AG04449 (cell line): ENCODE results near the gene PNLIPRP2.

Experiments
- CTCF ChIA-PET: fragments of 350-600 bp; formaldehyde crosslinking; extraction: SDS; loops from one replicate; lab custom pipeline; 2021; ENCODE audit warnings: antibody characterized with exemption; lab: Yijun Ruan, JAX
- POLR2A ChIA-PET: fragments of 400-600, 350-600 bp; formaldehyde crosslinking; extraction: SDS; loops from one replicate; lab custom pipeline; 2020; ENCODE audit warnings: antibody characterized with exemption, inconsistent platforms; lab: Yijun Ruan, JAX
- DNase-seq: peaks from one replicate; pipeline ENCODE4 v3.0.0-alpha.2; 2010; ENCODE audit warnings: low read depth, low spot score
- H3K4me3 ChIP-seq: 2 replicates; pipeline ENCODE4 v1.5.1; 2011; ENCODE audit warnings: low read depth, mild to moderate bottlenecking, control low read depth, low read length
- TF ChIP-seq, protein P1 (sequence below): IDR thresholded peaks from one replicate; pipeline ENCODE4 v1.5.1; 2011; ENCODE audit warnings: mild to moderate bottlenecking, moderate library complexity, low read length, control low read depth, inconsistent platforms; ENCODE audit not compliant: insufficient read depth; ENCODE audit errors: missing control alignments

PNLIPRP2 gene

DNA sequence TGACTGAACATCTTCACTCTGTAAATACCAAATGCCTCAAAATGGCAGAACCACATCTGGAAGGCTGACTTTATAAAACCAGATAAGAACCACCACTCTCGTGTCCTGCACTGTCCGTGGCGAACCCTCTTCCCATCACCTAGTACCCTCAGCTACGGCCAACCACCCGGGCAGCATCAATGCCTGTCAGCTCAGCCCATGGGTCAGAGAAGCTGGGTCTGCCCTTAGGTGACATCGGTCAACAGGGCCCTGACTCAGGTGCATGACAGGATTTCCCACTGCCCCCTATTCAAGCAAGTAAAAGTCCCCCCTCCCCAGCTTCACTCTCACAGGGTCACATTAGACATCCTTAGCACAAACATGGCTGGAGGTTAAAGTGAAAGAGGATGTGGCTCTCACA is 65.1 kb downstream of the PNLIPRP2 start:
- no peak overlapping the region for H3K4me3 ChIP-seq
- ChIA-PET POLR2A (no interaction called here), CTCF (interaction anchor here (1.2 to 19.6 kb wide), 4 partner anchors 11 to 490 kb away, joined by 3 to 658 read pairs (median 14); no protein-coding TSS in a partner anchor)
- DNase-seq = no peak
- TF ChIP-seq, protein P1, sequence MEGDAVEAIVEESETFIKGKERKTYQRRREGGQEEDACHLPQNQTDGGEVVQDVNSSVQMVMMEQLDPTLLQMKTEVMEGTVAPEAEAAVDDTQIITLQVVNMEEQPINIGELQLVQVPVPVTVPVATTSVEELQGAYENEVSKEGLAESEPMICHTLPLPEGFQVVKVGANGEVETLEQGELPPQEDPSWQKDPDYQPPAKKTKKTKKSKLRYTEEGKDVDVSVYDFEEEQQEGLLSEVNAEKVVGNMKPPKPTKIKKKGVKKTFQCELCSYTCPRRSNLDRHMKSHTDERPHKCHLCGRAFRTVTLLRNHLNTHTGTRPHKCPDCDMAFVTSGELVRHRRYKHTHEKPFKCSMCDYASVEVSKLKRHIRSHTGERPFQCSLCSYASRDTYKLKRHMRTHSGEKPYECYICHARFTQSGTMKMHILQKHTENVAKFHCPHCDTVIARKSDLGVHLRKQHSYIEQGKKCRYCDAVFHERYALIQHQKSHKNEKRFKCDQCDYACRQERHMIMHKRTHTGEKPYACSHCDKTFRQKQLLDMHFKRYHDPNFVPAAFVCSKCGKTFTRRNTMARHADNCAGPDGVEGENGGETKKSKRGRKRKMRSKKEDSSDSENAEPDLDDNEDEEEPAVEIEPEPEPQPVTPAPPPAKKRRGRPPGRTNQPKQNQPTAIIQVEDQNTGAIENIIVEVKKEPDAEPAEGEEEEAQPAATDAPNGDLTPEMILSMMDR = no peak

DNA sequence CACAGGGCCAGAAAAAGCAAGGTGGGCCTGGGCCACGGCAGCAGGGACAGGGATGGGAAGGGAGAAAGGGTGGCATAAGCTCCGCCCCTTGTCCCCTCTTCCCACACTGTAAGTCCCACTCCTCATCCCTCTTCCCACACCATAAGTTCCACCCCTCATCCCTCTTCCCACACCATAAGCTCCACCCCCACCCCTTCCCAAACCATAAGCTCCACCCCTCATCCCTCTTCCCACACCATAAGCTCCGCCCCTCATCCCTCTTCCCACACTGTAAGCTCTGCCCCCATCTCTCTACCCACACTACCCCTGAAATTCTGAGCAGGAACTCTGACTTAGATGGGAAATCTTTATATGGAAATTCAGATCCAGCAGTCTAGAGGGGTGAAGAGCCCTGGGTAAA is 65.9 kb downstream of the PNLIPRP2 start:
- H3K4me3 ChIP-seq = no peak overlapping the region
- no peak for DNase-seq
- CTCF ChIA-PET = interaction anchor here (1.3 to 19.6 kb wide), 5 partner anchors 10 to 489 kb away, joined by 3 to 658 read pairs (median 5); no protein-coding TSS in a partner anchor
- POLR2A ChIA-PET = no interaction called here
- TF ChIP-seq, protein P1 = no peak

- TF ChIP-seq, protein P1 = no peak
- POLR2A ChIA-PET = interaction anchor here (0.8 to 1.0 kb wide), 2 partner anchors 20 to 48 kb away, joined by 3 read pairs; no protein-coding TSS in a partner anchor
- CTCF ChIA-PET = interaction anchor here (1.0 to 19.6 kb wide), 12 partner anchors 11 to 633 kb away, joined by 3 to 658 read pairs (median 6); partner anchors contain the start of gene HSPA12A
- DNase-seq = no peak
- no peak overlapping the region for H3K4me3 ChIP-seq
Measured at GRCh38 chr10:116687633-116688032, 66.9 kb downstream of the PNLIPRP2 start.

- ChIA-PET CTCF (interaction anchor here (0.8 to 19.6 kb wide), 14 partner anchors 11 to 632 kb away, joined by 3 to 658 read pairs (median 5); partner anchors contain the start of gene HSPA12A), POLR2A (interaction anchor here (0.8 to 1.1 kb wide), 4 partner anchors 17 to 100 kb away, joined by 3 read pairs; no protein-coding TSS in a partner anchor)
- TF ChIP-seq, protein P1 = no peak
- peak overlapping the region; percentile 29; the same call in 1 of the 2 replicates for H3K4me3 ChIP-seq
- no peak for DNase-seq
Measured at GRCh38 chr10:116688241-116688711, 67.5 kb downstream of the PNLIPRP2 start.

DNA sequence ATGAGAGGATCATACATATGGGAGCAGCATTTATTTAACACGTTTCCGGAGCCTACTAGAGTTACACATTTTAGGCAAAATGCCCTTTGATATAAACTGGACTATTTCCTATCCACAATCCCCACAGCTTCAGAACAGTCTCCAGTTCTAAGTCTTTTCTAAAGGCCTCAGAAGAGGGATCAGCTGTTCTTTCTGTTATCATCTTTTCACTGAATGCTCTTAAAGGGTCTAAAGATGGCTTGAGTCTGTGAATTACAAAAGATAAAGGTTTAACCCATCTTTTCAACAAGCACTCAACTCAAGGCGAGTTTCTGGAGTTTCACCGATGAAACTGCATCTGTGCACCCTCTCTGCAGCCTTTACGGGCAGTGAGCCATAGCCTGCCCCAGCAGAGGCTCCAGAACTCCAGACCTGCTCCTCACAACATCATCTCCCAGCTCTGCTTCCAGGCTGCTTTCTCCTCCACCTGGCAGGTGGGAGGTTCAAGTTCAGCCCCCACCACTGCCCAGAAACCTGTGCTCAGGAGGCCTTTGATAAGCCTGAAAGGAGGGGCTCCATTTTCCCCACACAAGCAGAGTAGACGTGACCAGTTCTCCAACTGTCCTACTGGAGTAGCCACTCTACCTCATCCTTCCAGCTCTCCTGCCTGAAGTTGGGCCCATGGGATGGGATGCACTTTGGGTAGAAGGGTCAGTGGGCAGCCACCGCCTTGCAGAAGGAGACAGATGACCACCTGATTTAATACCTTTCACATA is 68.2 kb downstream of the PNLIPRP2 start:
- TF ChIP-seq, protein P1 = no peak
- DNase-seq = no peak
- no peak overlapping the region for H3K4me3 ChIP-seq
- CTCF ChIA-PET = interaction anchor here (0.8 to 19.6 kb wide), 13 partner anchors 10 to 632 kb away, joined by 3 to 658 read pairs (median 5); partner anchors contain the start of gene HSPA12A
- POLR2A ChIA-PET = interaction anchor here (0.8 to 1.1 kb wide), 2 partner anchors 16 to 99 kb away, joined by 3 read pairs; no protein-coding TSS in a partner anchor

DNA sequence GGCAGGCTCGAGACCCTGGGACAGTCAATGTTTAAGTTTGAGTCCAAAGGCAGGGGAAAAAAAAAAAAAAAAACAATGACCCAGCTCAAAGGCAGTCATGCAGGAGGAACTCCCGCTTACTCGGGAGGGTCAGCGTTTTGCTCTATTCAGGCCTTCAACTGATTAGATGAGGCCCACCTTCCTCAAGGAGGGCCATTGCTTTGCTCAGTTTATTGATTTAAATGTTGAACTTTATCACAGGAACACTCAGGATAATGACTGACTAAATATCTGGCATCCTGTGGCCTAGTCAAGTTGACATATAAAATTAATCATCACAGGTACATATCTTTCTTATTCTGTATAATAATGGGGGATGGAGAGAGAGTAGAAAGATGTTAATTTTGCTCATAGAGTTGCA is 69.0 kb downstream of the PNLIPRP2 start:
- H3K4me3 ChIP-seq = no peak overlapping the region
- ChIA-PET CTCF (interaction anchor here (1.1 to 19.6 kb wide), 3 partner anchors 13 to 107 kb away, joined by 4 to 658 read pairs (median 7); no protein-coding TSS in a partner anchor), POLR2A (no interaction called here)
- no peak for DNase-seq
- TF ChIP-seq, protein P1 = no peak
